ENCODE results near the gene CHAD. TPM values are rescaled to one million over a fixed set of nuclear protein-coding genes. Genes with fewer than 3 reads are reported as not detected.

Gene CHAD
- total and polyA plus RNA-seq, 2 of the 4 experiments (the other 2 are of a cell fraction): 0.03 TPM; not detected in 1

DNA sequence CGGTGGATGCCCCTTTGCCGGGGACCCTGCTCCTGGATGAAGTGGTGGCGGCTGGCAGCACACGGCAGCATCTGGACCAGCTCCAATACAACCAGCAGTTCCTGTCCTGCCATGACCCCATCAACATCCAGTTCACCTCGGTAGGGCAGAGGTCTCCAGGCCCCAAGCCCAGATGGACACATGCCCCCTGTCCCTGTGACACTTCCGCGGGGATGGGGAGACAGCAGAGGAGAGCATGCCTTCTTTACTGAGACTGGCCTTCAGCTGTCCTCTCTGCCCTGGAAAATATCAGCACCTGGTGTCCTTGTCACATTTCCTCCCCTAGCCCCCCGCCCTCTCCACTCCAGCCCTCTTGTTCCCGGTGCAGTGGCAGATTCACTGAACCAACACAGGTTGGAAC is 6.2 kb downstream of the CHAD start:
- Histone ChIP-seq H2BK120ac (ENCODE audit: low read depth, low read length) (no peak overlapping the region), H4K5ac (ENCODE audit: low read depth, low read length) (no peak overlapping the region), H3K4me3 (ENCODE audit: insufficient read depth, low read depth, low read length) (no peak overlapping the region), H3K23ac (ENCODE audit: low read depth, low read length) (no peak overlapping the region), H3K56ac (ENCODE audit: extremely low read depth, insufficient read depth, low read length) (no peak overlapping the region), H4K8ac (ENCODE audit: low read depth in 2 of 2, low read length in 2 of 2) (no peak overlapping the region), H3K18ac (ENCODE audit: low read depth, low read length) (no peak overlapping the region), H3K36me3 (ENCODE audit: control insufficient read depth, insufficient read depth, low read length) (peaks cover 1% of the 10 kb centered on the region; the same call in 1 of the 2 replicates), H2BK15ac (ENCODE audit: low read depth, low read length) (no peak overlapping the region), H3K27ac (ENCODE audit: insufficient read depth, low read length) (no peak overlapping the region), H3K79me1 (ENCODE audit: low read depth in 1 of 2, low read length in 2 of 2) (no peaks in the 10 kb centered on the region), H3K9ac (ENCODE audit: low read depth, low read length) (no peak overlapping the region), H4K20me1 (ENCODE audit: insufficient read depth, low read length) (peaks cover 4% of the 10 kb centered on the region; the same call in 1 of the 2 replicates), H3K4ac (ENCODE audit: low read depth, low read length) (no peak overlapping the region), H3K4me2 (ENCODE audit: low read depth, low read length) (no peak overlapping the region), H3K27me3 (ENCODE audit: control insufficient read depth, insufficient read depth, low read length) (peaks cover 6% of the 10 kb centered on the region), H2BK5ac (ENCODE audit: low read depth, low read length, poor library complexity, severe bottlenecking) (no peak overlapping the region), H3K14ac (replicated peaks; ENCODE audit: low read depth, low read length) (no peak overlapping the region), H3K9me3 (ENCODE audit: control insufficient read depth, insufficient read depth, low read length) (no peaks in the 10 kb centered on the region), H2AFZ (replicated peaks; ENCODE audit: low read length, poor library complexity) (no peak overlapping the region), H3K4me1 (ENCODE audit: control insufficient read depth, insufficient read depth, low read length) (no peaks in the 10 kb centered on the region), H2AK5ac (ENCODE audit: low read depth, low read length) (no peak overlapping the region), H3K9me1 (ENCODE audit: insufficient read depth, low read length) (0 out of 2 replicates have a peak, but pooled peaks cover 6% of the 10 kb centered on the region), H4K91ac (ENCODE audit: insufficient read depth, low read depth, low read length) (no peak overlapping the region), H2AK9ac (replicated peaks; ENCODE audit: low read depth, low read length, poor library complexity) (peak overlapping the region; percentile 9), H2BK20ac (ENCODE audit: low read depth, low read length) (no peak overlapping the region)
- BruUV-seq (replicated peaks): no TSS peak
- dilution Hi-C loops (cut with HindIII; ENCODE audit: low sequenced_read_pairs, unreplicated experiment) (no loop called here), intact Hi-C loops (cut with micrococcal nuclease) (no loop called here), in situ Hi-C loops (cut with MboI; ENCODE audit: low sequenced_read_pairs) (no loop called here)
- CTCF ChIA-PET: no interaction called here
- POLR2A ChIA-PET (ENCODE audit: unreplicated experiment): no interaction called here
- WGBS, 2 experiments (ENCODE audit: extremely low coverage in 2 of 2, insufficient read length in 1 of 2): 93% methylated on average over 3 of the region's 9 CpGs; no CpG with 5 or more reads in 1 of the 2 experiments
- ATAC-seq (ENCODE audit: low read depth): no peak
- TF ChIP-seq, protein P1, sequence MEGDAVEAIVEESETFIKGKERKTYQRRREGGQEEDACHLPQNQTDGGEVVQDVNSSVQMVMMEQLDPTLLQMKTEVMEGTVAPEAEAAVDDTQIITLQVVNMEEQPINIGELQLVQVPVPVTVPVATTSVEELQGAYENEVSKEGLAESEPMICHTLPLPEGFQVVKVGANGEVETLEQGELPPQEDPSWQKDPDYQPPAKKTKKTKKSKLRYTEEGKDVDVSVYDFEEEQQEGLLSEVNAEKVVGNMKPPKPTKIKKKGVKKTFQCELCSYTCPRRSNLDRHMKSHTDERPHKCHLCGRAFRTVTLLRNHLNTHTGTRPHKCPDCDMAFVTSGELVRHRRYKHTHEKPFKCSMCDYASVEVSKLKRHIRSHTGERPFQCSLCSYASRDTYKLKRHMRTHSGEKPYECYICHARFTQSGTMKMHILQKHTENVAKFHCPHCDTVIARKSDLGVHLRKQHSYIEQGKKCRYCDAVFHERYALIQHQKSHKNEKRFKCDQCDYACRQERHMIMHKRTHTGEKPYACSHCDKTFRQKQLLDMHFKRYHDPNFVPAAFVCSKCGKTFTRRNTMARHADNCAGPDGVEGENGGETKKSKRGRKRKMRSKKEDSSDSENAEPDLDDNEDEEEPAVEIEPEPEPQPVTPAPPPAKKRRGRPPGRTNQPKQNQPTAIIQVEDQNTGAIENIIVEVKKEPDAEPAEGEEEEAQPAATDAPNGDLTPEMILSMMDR (conservative IDR thresholded peaks at IDR 0.05; ENCODE audit: low read depth, low read length): no peak
- TF ChIP-seq BHLHE40 (IDR thresholded peaks at IDR 0.05; ENCODE audit: low read depth, low read length): no peak
- TF ChIP-seq CEBPB (IDR thresholded peaks at IDR 0.05; ENCODE audit: low read depth, low read length): no peak
- no peak for TF ChIP-seq FOS (IDR thresholded peaks at IDR 0.05; ENCODE audit: low read depth, low read length)
- no peak for TF ChIP-seq MAZ (IDR thresholded peaks at IDR 0.05; ENCODE audit: borderline replicate concordance, low read depth, low read length)
- TF ChIP-seq ELK1 (IDR thresholded peaks at IDR 0.05; ENCODE audit: borderline replicate concordance, low read depth, low read length): no peak
- TF ChIP-seq NFE2L2 (IDR thresholded peaks at IDR 0.05; ENCODE audit: low read depth, low read length): no peak
- TF ChIP-seq CHD1 (IDR thresholded peaks at IDR 0.05; ENCODE audit: low read depth, low read length): no peak
- TF ChIP-seq RCOR1 (IDR thresholded peaks at IDR 0.05; ENCODE audit: insufficient replicate concordance, low read length): no peak
- TF ChIP-seq SMC3 (IDR thresholded peaks at IDR 0.05; ENCODE audit: low read depth, low read length): no peak
- TF ChIP-seq RFX5 (IDR thresholded peaks at IDR 0.05; ENCODE audit: low read depth, low read length): no peak
- no peak for TF ChIP-seq POLR2A (IDR thresholded peaks at IDR 0.05; ENCODE audit: low read depth, low read length)
- no peak for TF ChIP-seq RAD21 (IDR thresholded peaks at IDR 0.05; ENCODE audit: low read length)
- TF ChIP-seq MXI1 (IDR thresholded peaks at IDR 0.05; ENCODE audit: borderline replicate concordance, low read depth, low read length): no peak
- no peak for TF ChIP-seq USF2 (IDR thresholded peaks at IDR 0.05; ENCODE audit: low read depth, low read length)
- no peak for DNase-seq
